IMR-90 (cell line): ENCODE measurements around the gene FAM184A. TPM values are rescaled to one million over a fixed set of nuclear protein-coding genes. Genes with fewer than 3 reads are reported as not detected.

Source experiments
- ATAC-seq: fragments of 200-7000 bp; cut with Tn5 transposase; 2 replicates; pipeline ENCODE4 v1.9.1; 2020; ENCODE audit warnings: low read depth, mild to moderate bottlenecking, moderate library complexity
- BruUV-seq: library from RNA; stranded (reverse); fragments of 400-500 nt; replicated peaks from 2 replicates; lab custom pipeline; 2021; lab: Mats Ljungman, UMichigan
- CTCF ChIA-PET: fragments of 300-600 bp; formaldehyde crosslinking; extraction: SDS; loops from one replicate; lab custom pipeline; 2021; ENCODE audit warnings: antibody characterized with exemption; lab: Yijun Ruan, JAX
- POLR2A ChIA-PET: fragments of 300-600 bp; sonication (Branson Sonifier 250); formaldehyde crosslinking; loops from one replicate; lab custom pipeline; 2022; ENCODE audit warnings: antibody characterized with exemption; ENCODE audit not compliant: unreplicated experiment; lab: Charles Lee
- DNase-seq: peaks from one replicate; pipeline ENCODE4 v3.0.0; 2013
- H2AFZ ChIP-seq: replicated peaks from 2 replicates; pipeline ENCODE3; 2013; ENCODE audit warnings: low read length, mild to moderate bottlenecking; ENCODE audit not compliant: poor library complexity
- H2AK5ac ChIP-seq: 2 replicates; pipeline ENCODE4 v1.6.1; 2013; ENCODE audit warnings: low read depth, low read length, inconsistent platforms
- H2AK9ac ChIP-seq: replicated peaks from 2 replicates; pipeline ENCODE3; 2013; ENCODE audit warnings: mild to moderate bottlenecking, low read depth, low read length, moderate library complexity; ENCODE audit not compliant: poor library complexity
- H2BK120ac ChIP-seq: 2 replicates; pipeline ENCODE4 v1.6.1; 2013; ENCODE audit warnings: low read depth, low read length, inconsistent platforms
- H2BK15ac ChIP-seq: 3 replicates; pipeline ENCODE4 v1.6.1; 2013; ENCODE audit warnings: low read depth, low read length, inconsistent platforms
- H2BK20ac ChIP-seq: 2 replicates; pipeline ENCODE4 v1.6.1; 2013; ENCODE audit warnings: low read depth, mild to moderate bottlenecking, inconsistent platforms, low read length, moderate library complexity
- H2BK5ac ChIP-seq: 2 replicates; pipeline ENCODE4 v1.6.1; 2013; ENCODE audit warnings: mild to moderate bottlenecking, low read depth, low read length, inconsistent platforms; ENCODE audit not compliant: poor library complexity, severe bottlenecking
- H3K14ac ChIP-seq: replicated peaks from 2 replicates; pipeline ENCODE4 v1.6.1; 2013; ENCODE audit warnings: low read depth, low read length, inconsistent platforms
- H3K18ac ChIP-seq: 2 replicates; pipeline ENCODE4 v1.6.1; 2013; ENCODE audit warnings: low read depth, low read length, control low read depth
- H3K23ac ChIP-seq: 2 replicates; pipeline ENCODE4 v1.6.1; 2013; ENCODE audit warnings: low read depth, low read length, inconsistent platforms
- H3K27ac ChIP-seq: 2 replicates; pipeline ENCODE4 v1.5.1; 2013; ENCODE audit warnings: mild to moderate bottlenecking, control low read depth, low read length; ENCODE audit not compliant: insufficient read depth
- H3K27me3 ChIP-seq: 2 replicates; pipeline ENCODE4 v1.6.1; 2013; ENCODE audit warnings: low read length; ENCODE audit not compliant: control insufficient read depth, insufficient read depth
- H3K36me3 ChIP-seq: 2 replicates; pipeline ENCODE4 v1.6.1; 2013; ENCODE audit warnings: low read length, mixed read lengths; ENCODE audit not compliant: control insufficient read depth, insufficient read depth
- H3K4ac ChIP-seq: 2 replicates; pipeline ENCODE4 v1.6.1; 2013; ENCODE audit warnings: low read depth, low read length, inconsistent platforms
- H3K4me1 ChIP-seq: 2 replicates; pipeline ENCODE4 v1.6.1; 2013; ENCODE audit warnings: low read length, mixed read lengths; ENCODE audit not compliant: control insufficient read depth, insufficient read depth
- H3K4me2 ChIP-seq: 2 replicates; pipeline ENCODE4 v1.6.1; 2013; ENCODE audit warnings: low read depth, mild to moderate bottlenecking, control low read depth, low read length, moderate library complexity
- H3K4me3 ChIP-seq: 2 replicates; pipeline ENCODE4 v1.5.1; 2013; ENCODE audit warnings: low read depth, mild to moderate bottlenecking, control low read depth, low read length, moderate library complexity; ENCODE audit not compliant: insufficient read depth
- H3K56ac ChIP-seq: 2 replicates; pipeline ENCODE4 v1.6.1; 2013; ENCODE audit warnings: low read length, inconsistent platforms; ENCODE audit not compliant: insufficient read depth; ENCODE audit errors: extremely low read depth
- H3K79me1 ChIP-seq, 2 experiments: 2 replicates each; pipeline ENCODE4 v1.6.1; 2013; ENCODE audit warnings: low read length in 2 of 2, inconsistent platforms in 1 of 2, low read depth in 1 of 2
- H3K9ac ChIP-seq: 2 replicates; pipeline ENCODE4 v1.6.1; 2013; ENCODE audit warnings: low read depth, low read length, control low read depth
- H3K9me1 ChIP-seq: 2 replicates; pipeline ENCODE4 v1.6.1; 2013; ENCODE audit warnings: low read length, inconsistent platforms; ENCODE audit not compliant: insufficient read depth
- H3K9me3 ChIP-seq: 2 replicates; pipeline ENCODE4 v1.6.1; 2013; ENCODE audit warnings: low read length; ENCODE audit not compliant: control insufficient read depth, insufficient read depth
- H4K20me1 ChIP-seq: 2 replicates; pipeline ENCODE4 v1.6.1; 2013; ENCODE audit warnings: low read length, inconsistent platforms; ENCODE audit not compliant: insufficient read depth
- H4K5ac ChIP-seq: 2 replicates; pipeline ENCODE4 v1.6.1; 2013; ENCODE audit warnings: mild to moderate bottlenecking, low read depth, low read length, control low read depth
- H4K8ac ChIP-seq, 2 experiments: 2 replicates each; pipeline ENCODE4 v1.6.1; 2013; ENCODE audit warnings: low read depth in 2 of 2, low read length in 2 of 2, control low read depth in 1 of 2, inconsistent platforms in 1 of 2
- H4K91ac ChIP-seq: 2 replicates; pipeline ENCODE4 v1.6.1; 2013; ENCODE audit warnings: low read depth, low read length, inconsistent platforms; ENCODE audit not compliant: insufficient read depth
- BHLHE40 ChIP-seq: fragments of 150-350 bp; IDR thresholded peaks from 2 replicates; pipeline ENCODE4 v1.6.1; 2016; ENCODE audit warnings: mild to moderate bottlenecking, low read depth, low read length
- CEBPB ChIP-seq: IDR thresholded peaks from 2 replicates; pipeline ENCODE4 v1.6.1; 2012; ENCODE audit warnings: low read depth, low read length, improper control_type of control experiment
- MAFK ChIP-seq: IDR thresholded peaks from 2 replicates; pipeline ENCODE4 v1.6.1; 2012; ENCODE audit warnings: low read depth, low read length, improper control_type of control experiment
- RAD21 ChIP-seq: IDR thresholded peaks from 2 replicates; pipeline ENCODE4 v1.6.1; 2012; ENCODE audit warnings: low read length, improper control_type of control experiment
- SMC3 ChIP-seq: fragments of 150-350 bp; IDR thresholded peaks from 2 replicates; pipeline ENCODE4 v1.6.1; 2016; ENCODE audit warnings: low read depth, mild to moderate bottlenecking, antibody characterized with exemption, low read length, moderate library complexity
- USF2 ChIP-seq: fragments of 150-350 bp; IDR thresholded peaks from 2 replicates; pipeline ENCODE4 v1.6.1; 2017; ENCODE audit warnings: mild to moderate bottlenecking, antibody characterized with exemption, low read length, low read depth
- WGBS, 2 experiments: methylation state at CpG; one replicate each; pipeline versions ENCODE4 v1.1.5 to v1.1.7; 2013; ENCODE audit warnings: missing lambda C conversion rate in 2 of 2; ENCODE audit not compliant: insufficient read length in 1 of 2; ENCODE audit errors: extremely low coverage in 2 of 2; 5-methylcytosine and 5-hydroxymethylcytosine counted together
- dilution Hi-C: fragments of 300-500 bp; cut with HindIII; formaldehyde crosslinking; loops from one replicate; pipeline ENCODE4 v1.14.3; 2018; ENCODE audit warnings: low sequenced_read_pairs; ENCODE audit not compliant: unreplicated experiment
- in situ Hi-C: fragments of 300-500 bp; cut with MboI; formaldehyde crosslinking; loops from 3 replicates; pipeline ENCODE4 v1.14.3; 2019; ENCODE audit warnings: low sequenced_read_pairs, inconsistent platforms, mixed read lengths
- intact Hi-C: fragments of 100-400 bp; cut with micrococcal nuclease; formaldehyde crosslinking; loops from 2 replicates; pipeline ENCODE4 v1.10.0; 2022
- polyA plus RNA-seq, 3 experiments: library from polyadenylated mRNA; depleted of rRNA; stranded (reverse); fragments of >200 nt; gene quantifications; 2 replicates each; pipeline ENCODE4 v1.2.3, GENCODE V29; 2012; ENCODE audit warnings: low replicate concordance in 1 of 3
- total RNA-seq: library from RNA; depleted of rRNA; stranded (reverse); fragments of >200 nt; gene quantifications from 2 replicates; pipeline ENCODE4 v1.2.3, GENCODE V29; 2012

The FAM184A gene
- total and polyA plus RNA-seq, 2 of the 4 experiments (the other 2 are of a cell fraction) = 0.03 TPM; not detected in 1

- H4K91ac ChIP-seq = no peak overlapping the region
- no peak overlapping the region for H3K9ac ChIP-seq
- no peak overlapping the region for H3K18ac ChIP-seq
- H2BK15ac ChIP-seq = no peak overlapping the region
- H2BK20ac ChIP-seq = no peak overlapping the region
- H3K23ac ChIP-seq = no peak overlapping the region
- no peaks in the 10 kb centered on the region for H3K36me3 ChIP-seq
- TF ChIP-seq BHLHE40 (no peak), CEBPB (no peak), RAD21 (no peak), MAFK (no peak), USF2 (no peak), SMC3 (no peak)
- H3K4me1 ChIP-seq = no peaks in the 10 kb centered on the region
- H2BK120ac ChIP-seq = no peak overlapping the region
- H3K9me3 ChIP-seq = no peaks in the 10 kb centered on the region
- H3K27ac ChIP-seq = no peak overlapping the region
- DNase-seq (no peak), ATAC-seq (no peak)
- no peak overlapping the region for H3K4me2 ChIP-seq
- no peak overlapping the region for H4K5ac ChIP-seq
- ChIA-PET POLR2A (no interaction called here), CTCF (no interaction called here)
- dilution Hi-C loops = no loop called here
- H2AK5ac ChIP-seq = no peak overlapping the region
- no peak overlapping the region for H2AFZ ChIP-seq
- no peak overlapping the region for H3K4me3 ChIP-seq
- no peak overlapping the region for H3K56ac ChIP-seq
- in situ Hi-C loops = no loop called here
- no peak overlapping the region for H4K8ac ChIP-seq
- H2BK5ac ChIP-seq = no peak overlapping the region
- no TSS peak for BruUV-seq
- H3K14ac ChIP-seq = no peak overlapping the region
- no peaks in the 10 kb centered on the region for H3K9me1 ChIP-seq
- H4K20me1 ChIP-seq = no peaks in the 10 kb centered on the region
- no peaks in the 10 kb centered on the region for H3K79me1 ChIP-seq
- WGBS, 2 experiments = 80% methylated on average over 1 of the region's 2 CpGs; no CpG with 5 or more reads in 1 of the 2 experiments
- intact Hi-C loops = no loop called here
- H3K27me3 ChIP-seq = no peaks in the 10 kb centered on the region
- H3K4ac ChIP-seq = no peak overlapping the region
- H2AK9ac ChIP-seq = no peak overlapping the region
Measured at GRCh38 chr6:119028091-119028490, 50.4 kb downstream of the FAM184A start.
